Liver (tissue), 9 donors: Measurements from ENCODE around the gene TPRG1L. TPM values are rescaled to one million over a fixed set of nuclear protein-coding genes. Genes with fewer than 3 reads are reported as not detected.

Experiments
- DNase-seq: peaks from one replicate; pipeline ENCODE4 v3.0.0-alpha.2; 2017; ENCODE audit warnings: low spot score
- H3K27ac ChIP-seq, 2 donors: one replicate each; pipeline ENCODE4 v1.7.0; 2013; ENCODE audit warnings: inconsistent platforms in 2 of 2, low read length in 2 of 2, control low read depth in 1 of 2, low read depth in 1 of 2, mild to moderate bottlenecking in 1 of 2
- H3K27me3 ChIP-seq, 4 donors: one replicate each; pipeline versions ENCODE4 v1.6.1 to v1.7.0; 2013; ENCODE audit warnings: low read length in 3 of 4, inconsistent platforms in 1 of 4, mild to moderate bottlenecking in 1 of 4, moderate library complexity in 1 of 4; ENCODE audit not compliant: control insufficient read depth in 4 of 4, insufficient read depth in 4 of 4
- H3K36me3 ChIP-seq, 4 donors: one replicate each; pipeline versions ENCODE4 v1.6.1 to v1.7.0; 2013; ENCODE audit warnings: low read length in 3 of 4, mild to moderate bottlenecking in 3 of 4, low read depth in 1 of 4, moderate library complexity in 1 of 4; ENCODE audit not compliant: control insufficient read depth in 4 of 4, insufficient read depth in 3 of 4
- H3K4me1 ChIP-seq, 4 donors: one replicate each; pipeline versions ENCODE4 v1.6.1 to v1.7.0; 2013; ENCODE audit warnings: low read length in 3 of 4, mild to moderate bottlenecking in 3 of 4, moderate library complexity in 1 of 4; ENCODE audit not compliant: control insufficient read depth in 4 of 4, insufficient read depth in 4 of 4
- H3K4me3 ChIP-seq, 3 donors: one replicate each; pipeline versions ENCODE4 v1.6.1 to v1.7.0; 2013; ENCODE audit warnings: low read length in 3 of 3, control low read depth in 1 of 3, low read depth in 1 of 3, mild to moderate bottlenecking in 1 of 3
- H3K9ac ChIP-seq, 2 donors: one replicate each; pipeline ENCODE4 v1.7.0; 2013; ENCODE audit warnings: low read length in 2 of 2, mild to moderate bottlenecking in 2 of 2, moderate library complexity in 2 of 2, control low read depth in 1 of 2, low read depth in 1 of 2
- H3K9me3 ChIP-seq, 4 donors: one replicate each; pipeline versions ENCODE4 v1.6.1 to v1.7.0; 2013; ENCODE audit warnings: low read length in 3 of 4; ENCODE audit not compliant: control insufficient read depth in 4 of 4
- CTCF ChIP-seq: fragments of 150-350 bp; IDR thresholded peaks from 2 replicates; pipeline ENCODE4 v1.5.1; 2017; ENCODE audit warnings: improper control_type of control experiment, low read depth, low read length; ENCODE audit not compliant: missing input control
- FOXA1 ChIP-seq: IDR thresholded peaks from 2 replicates; pipeline ENCODE4 v1.6.1; 2016; ENCODE audit warnings: antibody characterized with exemption
- FOXA2 ChIP-seq: IDR thresholded peaks from 2 replicates; pipeline ENCODE4 v1.6.1; 2016; ENCODE audit warnings: antibody characterized with exemption
- GABPA ChIP-seq, 2 donors: IDR thresholded peaks in 1 of 2; conservative IDR thresholded peaks in 1 of 2; 2 replicates each; pipeline ENCODE4 v1.6.1; 2016; ENCODE audit warnings: antibody characterized with exemption in 2 of 2, mild to moderate bottlenecking in 1 of 2, moderate library complexity in 1 of 2
- HNF4A ChIP-seq, 2 donors: conservative IDR thresholded peaks; 2 replicates each; pipeline ENCODE4 v1.6.1; 2016; ENCODE audit warnings: antibody characterized with exemption in 2 of 2, mild to moderate bottlenecking in 2 of 2
- HNF4G ChIP-seq: IDR thresholded peaks from 2 replicates; pipeline ENCODE4 v1.6.1; 2016; ENCODE audit warnings: antibody characterized with exemption
- JUND ChIP-seq, 2 donors: IDR thresholded peaks; 2 replicates each; pipeline ENCODE4 v1.6.1; 2016; ENCODE audit warnings: antibody characterized with exemption in 2 of 2
- RAD21 ChIP-seq, 2 donors: IDR thresholded peaks; 2 replicates each; pipeline ENCODE4 v1.6.1; 2016; ENCODE audit warnings: antibody characterized with exemption in 2 of 2, mild to moderate bottlenecking in 2 of 2
- RXRA ChIP-seq, 2 donors: IDR thresholded peaks; 2 replicates each; pipeline ENCODE4 v1.6.1; 2017 to 2018; ENCODE audit warnings: antibody characterized with exemption in 2 of 2, mild to moderate bottlenecking in 1 of 2
- SP1 ChIP-seq: IDR thresholded peaks from 2 replicates; pipeline ENCODE4 v1.6.1; 2018; ENCODE audit warnings: antibody characterized with exemption, mild to moderate bottlenecking
- TAF1 ChIP-seq: conservative IDR thresholded peaks from 2 replicates; pipeline ENCODE4 v1.6.1; 2016; ENCODE audit warnings: antibody characterized with exemption, mild to moderate bottlenecking
- ZBTB33 ChIP-seq: IDR thresholded peaks from 2 replicates; pipeline ENCODE4 v1.6.1; 2016; ENCODE audit warnings: antibody characterized with exemption
- WGBS: extraction: QIAGEN DNeasy Blood & Tissue Kit; methylation state at CpG from one replicate; pipeline ENCODE4 v1.1.7; 2013; 5-methylcytosine and 5-hydroxymethylcytosine counted together
- polyA plus RNA-seq, 2 donors: library from polyadenylated mRNA; stranded (reverse) in 1 of 2; unstranded in 1 of 2; fragments of 200-250 nt in 1 of 2; fragments of >200 nt in 1 of 2; fragmentation: Nextera tagmentation in 1 of 2; extraction: Ambion mirVana in 1 of 2; gene quantifications; one replicate each; pipeline versions ENCODE4 v1.2.1 to v1.2.3, GENCODE V29; 2013 to 2015
- total RNA-seq, 2 donors: library from RNA; depleted of rRNA; stranded (reverse); fragments of >200 nt; gene quantifications; one replicate each; pipeline ENCODE4 v1.2.3, GENCODE V29; 2014
- TF ChIP-seq, protein P1 (sequence below): IDR thresholded peaks from 2 replicates; pipeline ENCODE4 v1.6.1; 2016; ENCODE audit warnings: antibody characterized with exemption
- TF ChIP-seq, protein P2 (sequence below): IDR thresholded peaks from 2 replicates; pipeline ENCODE4 v1.6.1; 2016; ENCODE audit warnings: antibody characterized with exemption, mild to moderate bottlenecking
- donor health status: healthy.
- donor health status: healthy.
- donor health status: healthy.
- donor health status: healthy.
- donor health status: healthy.

TPRG1L gene
- total and polyA plus RNA-seq, 4 donors: 29.3 to 51.0 (median 43.9) TPM

- no peak overlapping the region for H3K9ac ChIP-seq
- no peak for DNase-seq
- no peak overlapping the region for H3K27ac ChIP-seq
Observed at GRCh38 chr1:3596663-3597598, 27.9 kb upstream of the TPRG1L start.

DNA sequence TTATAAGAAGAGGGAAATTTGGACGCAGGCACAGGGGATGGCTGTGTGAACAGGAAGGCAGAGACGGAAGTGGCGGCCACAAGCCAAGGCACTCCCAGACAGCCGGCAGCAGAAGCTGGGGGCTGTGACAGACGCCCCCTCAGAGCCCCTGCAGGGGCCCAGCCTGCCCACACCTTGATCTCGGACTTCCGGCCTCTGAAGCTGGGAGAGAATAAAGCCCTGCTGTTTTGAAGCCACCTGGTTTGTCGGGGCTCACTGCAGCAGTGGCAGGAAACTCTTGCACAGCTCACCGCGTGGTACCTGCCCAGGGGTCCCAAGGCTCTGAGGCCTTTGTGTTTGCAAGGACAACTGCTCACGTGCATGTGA, 27.2 kb upstream of the TPRG1L start:
- Histone ChIP-seq H3K4me1 (peaks cover 0 to 7% (median 0%) of the 10 kb centered on the region in 4 donors), H3K27ac (no peak overlapping the region), H3K36me3 (no peaks in the 10 kb centered on the region), H3K27me3 (no peaks in the 10 kb centered on the region), H3K9me3 (no peaks in the 10 kb centered on the region), H3K4me3 (no peak overlapping the region), H3K9ac (no peak overlapping the region)
- TF ChIP-seq ZBTB33: no peak
- no peak for TF ChIP-seq GABPA (IDR thresholded peaks at IDR 0.05 in 1 of 2, conservative IDR thresholded peaks at IDR 0.05 in 1 of 2)
- TF ChIP-seq JUND (IDR thresholded peaks at IDR 0.05): no peak
- no peak for TF ChIP-seq FOXA2
- TF ChIP-seq TAF1: no peak
- TF ChIP-seq FOXA1: no peak
- no peak for TF ChIP-seq HNF4G
- no peak for DNase-seq
- 57% methylated on average over 11 of the region's 11 CpGs for WGBS

More at GRCh38 chr1:3596663-3597598, 27.9 kb upstream of the TPRG1L start:
- Histone ChIP-seq H3K36me3 (no peaks in the 10 kb centered on the region), H3K4me1 (peaks cover 0 to 7% (median 0%) of the 10 kb centered on the region in 4 donors), H3K4me3 (no peak overlapping the region), H3K9me3 (no peaks in the 10 kb centered on the region), H3K27me3 (no peaks in the 10 kb centered on the region)
- TF ChIP-seq, protein P1, sequence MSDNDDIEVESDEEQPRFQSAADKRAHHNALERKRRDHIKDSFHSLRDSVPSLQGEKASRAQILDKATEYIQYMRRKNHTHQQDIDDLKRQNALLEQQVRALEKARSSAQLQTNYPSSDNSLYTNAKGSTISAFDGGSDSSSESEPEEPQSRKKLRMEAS: no peak
- TF ChIP-seq HNF4G (no peak), RXRA (IDR thresholded peaks at IDR 0.05) (no peak), FOXA2 (no peak), SP1 (no peak), RAD21 (IDR thresholded peaks at IDR 0.05) (no peak), HNF4A (conservative IDR thresholded peaks at IDR 0.05) (no peak)
- WGBS: 79% methylated on average over 29 of the region's 29 CpGs

DNA sequence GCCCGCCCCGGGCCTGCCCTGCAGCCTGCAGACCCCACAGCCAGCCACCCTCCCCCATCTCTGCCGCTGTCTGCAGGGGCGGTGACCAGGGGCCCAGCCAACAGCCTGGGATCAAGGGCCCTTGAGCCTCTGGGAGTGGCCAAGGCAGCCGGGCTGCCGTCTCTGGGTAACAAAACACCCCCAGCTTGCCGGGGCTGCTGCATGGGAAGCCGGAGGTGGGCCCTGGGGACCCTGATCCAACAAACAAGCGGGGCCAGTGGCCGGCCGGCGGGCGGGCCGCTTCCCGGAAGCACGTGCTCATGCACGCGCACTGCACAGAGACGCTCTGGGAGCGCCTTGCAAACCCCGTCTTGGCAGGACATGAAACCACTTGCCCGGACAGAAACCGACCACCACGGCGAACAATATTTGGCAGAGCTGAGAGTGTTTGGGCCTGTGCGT, 26.7 kb upstream of the TPRG1L start:
- H3K4me1 ChIP-seq: peaks cover 0 to 7% (median 0%) of the 10 kb centered on the region in 4 donors
- H3K27ac ChIP-seq: no peak overlapping the region
- no peaks in the 10 kb centered on the region for H3K9me3 ChIP-seq
- DNase-seq: no peak
- no peaks in the 10 kb centered on the region for H3K27me3 ChIP-seq
- no peak for TF ChIP-seq CTCF
- no peak for TF ChIP-seq RAD21 (IDR thresholded peaks at IDR 0.05)
- TF ChIP-seq TAF1: no peak
- TF ChIP-seq, protein P2, sequence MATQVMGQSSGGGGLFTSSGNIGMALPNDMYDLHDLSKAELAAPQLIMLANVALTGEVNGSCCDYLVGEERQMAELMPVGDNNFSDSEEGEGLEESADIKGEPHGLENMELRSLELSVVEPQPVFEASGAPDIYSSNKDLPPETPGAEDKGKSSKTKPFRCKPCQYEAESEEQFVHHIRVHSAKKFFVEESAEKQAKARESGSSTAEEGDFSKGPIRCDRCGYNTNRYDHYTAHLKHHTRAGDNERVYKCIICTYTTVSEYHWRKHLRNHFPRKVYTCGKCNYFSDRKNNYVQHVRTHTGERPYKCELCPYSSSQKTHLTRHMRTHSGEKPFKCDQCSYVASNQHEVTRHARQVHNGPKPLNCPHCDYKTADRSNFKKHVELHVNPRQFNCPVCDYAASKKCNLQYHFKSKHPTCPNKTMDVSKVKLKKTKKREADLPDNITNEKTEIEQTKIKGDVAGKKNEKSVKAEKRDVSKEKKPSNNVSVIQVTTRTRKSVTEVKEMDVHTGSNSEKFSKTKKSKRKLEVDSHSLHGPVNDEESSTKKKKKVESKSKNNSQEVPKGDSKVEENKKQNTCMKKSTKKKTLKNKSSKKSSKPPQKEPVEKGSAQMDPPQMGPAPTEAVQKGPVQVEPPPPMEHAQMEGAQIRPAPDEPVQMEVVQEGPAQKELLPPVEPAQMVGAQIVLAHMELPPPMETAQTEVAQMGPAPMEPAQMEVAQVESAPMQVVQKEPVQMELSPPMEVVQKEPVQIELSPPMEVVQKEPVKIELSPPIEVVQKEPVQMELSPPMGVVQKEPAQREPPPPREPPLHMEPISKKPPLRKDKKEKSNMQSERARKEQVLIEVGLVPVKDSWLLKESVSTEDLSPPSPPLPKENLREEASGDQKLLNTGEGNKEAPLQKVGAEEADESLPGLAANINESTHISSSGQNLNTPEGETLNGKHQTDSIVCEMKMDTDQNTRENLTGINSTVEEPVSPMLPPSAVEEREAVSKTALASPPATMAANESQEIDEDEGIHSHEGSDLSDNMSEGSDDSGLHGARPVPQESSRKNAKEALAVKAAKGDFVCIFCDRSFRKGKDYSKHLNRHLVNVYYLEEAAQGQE: no peak
- no peak for TF ChIP-seq HNF4A (conservative IDR thresholded peaks at IDR 0.05)
- no peak overlapping the region for H3K9ac ChIP-seq
- 50% methylated on average over 26 of the region's 26 CpGs for WGBS
- H3K4me3 ChIP-seq: no peak overlapping the region
- no peaks in the 10 kb centered on the region for H3K36me3 ChIP-seq
